SU-DHL-6 (cell line): ENCODE results near the gene HTR3C.

Experiments used
- EZH2phosphoT487 ChIP-seq: fragments of 200-600 bp; sonication (generic), shearing (Covaris generic); conservative IDR thresholded peaks from 2 replicates; pipeline ENCODE4 v1.6.1; 2018; ENCODE audit warnings: mild to moderate bottlenecking, antibody characterized with exemption, low read length, moderate library complexity, mixed read lengths
- TF ChIP-seq, protein P1 (sequence below): fragments of 200-600 bp; sonication (generic); IDR thresholded peaks from one replicate; pipeline ENCODE4 v1.5.1; 2017; ENCODE audit warnings: antibody characterized with exemption, mild to moderate bottlenecking, low read length, moderate library complexity; ENCODE audit not compliant: insufficient read depth, poor library complexity, severe bottlenecking

DNA sequence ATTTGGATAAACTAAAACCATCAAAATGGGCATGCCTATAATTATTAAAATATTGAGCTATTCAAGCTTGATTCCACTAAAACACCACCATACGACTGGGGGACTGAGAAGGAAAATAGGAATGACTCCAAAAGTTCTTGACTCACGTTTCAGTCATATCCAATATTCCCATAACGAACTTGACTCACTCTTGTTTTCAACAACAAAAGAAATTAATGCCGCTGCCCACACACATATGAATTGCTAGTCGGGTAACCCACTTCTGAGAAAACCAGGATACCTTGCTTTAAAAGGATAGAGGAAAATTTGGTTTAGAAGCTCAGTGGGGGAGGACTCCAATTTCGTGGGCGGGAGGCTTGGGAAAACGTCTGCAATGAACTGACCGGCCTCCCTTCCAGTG lies 5.2 kb downstream of the HTR3C start:
- TF ChIP-seq, protein P1, sequence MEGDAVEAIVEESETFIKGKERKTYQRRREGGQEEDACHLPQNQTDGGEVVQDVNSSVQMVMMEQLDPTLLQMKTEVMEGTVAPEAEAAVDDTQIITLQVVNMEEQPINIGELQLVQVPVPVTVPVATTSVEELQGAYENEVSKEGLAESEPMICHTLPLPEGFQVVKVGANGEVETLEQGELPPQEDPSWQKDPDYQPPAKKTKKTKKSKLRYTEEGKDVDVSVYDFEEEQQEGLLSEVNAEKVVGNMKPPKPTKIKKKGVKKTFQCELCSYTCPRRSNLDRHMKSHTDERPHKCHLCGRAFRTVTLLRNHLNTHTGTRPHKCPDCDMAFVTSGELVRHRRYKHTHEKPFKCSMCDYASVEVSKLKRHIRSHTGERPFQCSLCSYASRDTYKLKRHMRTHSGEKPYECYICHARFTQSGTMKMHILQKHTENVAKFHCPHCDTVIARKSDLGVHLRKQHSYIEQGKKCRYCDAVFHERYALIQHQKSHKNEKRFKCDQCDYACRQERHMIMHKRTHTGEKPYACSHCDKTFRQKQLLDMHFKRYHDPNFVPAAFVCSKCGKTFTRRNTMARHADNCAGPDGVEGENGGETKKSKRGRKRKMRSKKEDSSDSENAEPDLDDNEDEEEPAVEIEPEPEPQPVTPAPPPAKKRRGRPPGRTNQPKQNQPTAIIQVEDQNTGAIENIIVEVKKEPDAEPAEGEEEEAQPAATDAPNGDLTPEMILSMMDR: no peak
- no peak for TF ChIP-seq EZH2phosphoT487
